AG04449 (cell line): ENCODE measurements around the gene LZTR1.
A peak's percentile ranks its signal among the peaks of the same experiment; 100 is the strongest.

Experiments
- CTCF ChIA-PET: fragments of 350-600 bp; formaldehyde crosslinking; extraction: SDS; loops from one replicate; lab custom pipeline; 2021; ENCODE audit warnings: antibody characterized with exemption; lab: Yijun Ruan, JAX
- POLR2A ChIA-PET: fragments of 400-600, 350-600 bp; formaldehyde crosslinking; extraction: SDS; loops from one replicate; lab custom pipeline; 2020; ENCODE audit warnings: antibody characterized with exemption, inconsistent platforms; lab: Yijun Ruan, JAX
- DNase-seq: peaks from one replicate; pipeline ENCODE4 v3.0.0-alpha.2; 2010; ENCODE audit warnings: low read depth, low spot score
- H3K4me3 ChIP-seq: 2 replicates; pipeline ENCODE4 v1.5.1; 2011; ENCODE audit warnings: low read depth, mild to moderate bottlenecking, control low read depth, low read length
- CTCF ChIP-seq: IDR thresholded peaks from one replicate; pipeline ENCODE4 v1.5.1; 2011; ENCODE audit warnings: mild to moderate bottlenecking, moderate library complexity, low read length, control low read depth, inconsistent platforms; ENCODE audit not compliant: insufficient read depth; ENCODE audit errors: missing control alignments

LZTR1 gene

GRCh38 chr22:20960609-20961008, 21.5 kb upstream of the LZTR1 start:
- H3K4me3 ChIP-seq, result no peak overlapping the region
- CTCF ChIA-PET, result interaction anchor here (0.5 to 8.9 kb wide), 12 partner anchors 11 to 686 kb away, joined by 3 to 80 read pairs (median 6); partner anchors contain the start of gene CRKL
- no peak for DNase-seq
- TF ChIP-seq CTCF, result no peak
- POLR2A ChIA-PET, result no interaction called here

GRCh38 chr22:20962491-20962945, 19.6 kb upstream of the LZTR1 start:
- no peak overlapping the region for H3K4me3 ChIP-seq
- ChIA-PET CTCF (interaction anchor here (0.7 to 8.9 kb wide), 10 partner anchors 8 to 80 kb away, joined by 3 to 80 read pairs (median 3); no protein-coding TSS in a partner anchor), POLR2A (no interaction called here)
- no peak for TF ChIP-seq CTCF
- DNase-seq, result no peak

- no peak overlapping the region for H3K4me3 ChIP-seq
- ChIA-PET CTCF (interaction anchor here (0.8 to 8.9 kb wide), 8 partner anchors 8 to 81 kb away, joined by 3 to 80 read pairs (median 3); partner anchors contain the start of gene LZTR1), POLR2A (no interaction called here)
- DNase-seq, result no peak
- TF ChIP-seq CTCF, result no peak
Measured at GRCh38 chr22:20963201-20964052, 18.7 kb upstream of the LZTR1 start.

- H3K4me3 ChIP-seq, result no peak overlapping the region; the same call in 1 of the 2 replicates
- TF ChIP-seq CTCF, result no peak
- no peak for DNase-seq
- ChIA-PET POLR2A (no interaction called here), CTCF (interaction anchor here (1.2 to 8.9 kb wide), 5 partner anchors 8 to 47 kb away, joined by 3 to 80 read pairs (median 6); partner anchors contain the start of gene LZTR1)
Measured at GRCh38 chr22:20964090-20964798, 17.9 kb upstream of the LZTR1 start.

- DNase-seq, result no peak
- TF ChIP-seq CTCF, result no peak
- H3K4me3 ChIP-seq, result peak overlapping the region; percentile 12; the same call in 1 of the 2 replicates
- CTCF ChIA-PET, result interaction anchor here (1.2 to 7.0 kb wide), 3 partner anchors 15 to 48 kb away, joined by 3 to 54 read pairs (median 6); partner anchors contain the start of gene LZTR1
- POLR2A ChIA-PET, result no interaction called here
Measured at GRCh38 chr22:20964799-20965103, 17.3 kb upstream of the LZTR1 start.
